A673 (cell line): Measurements from ENCODE around the gene CLN6.

Experiments
- EZH2 ChIP-seq: fragments of 200-600 bp; sonication (generic); IDR thresholded peaks from 2 replicates; pipeline ENCODE4 v1.6.1; 2017; ENCODE audit warnings: borderline replicate concordance, low read depth, mild to moderate bottlenecking, mixed read lengths, antibody characterized with exemption, low read length; ENCODE audit not compliant: poor library complexity, severe bottlenecking
- TF ChIP-seq, protein P1 (sequence below): fragments of 300-800, 200-600 bp; sonication (generic); conservative IDR thresholded peaks from 2 replicates; pipeline ENCODE4 v1.5.1; 2017; ENCODE audit warnings: low read depth, mild to moderate bottlenecking, antibody characterized with exemption, low read length, moderate library complexity, mixed read lengths

DNA sequence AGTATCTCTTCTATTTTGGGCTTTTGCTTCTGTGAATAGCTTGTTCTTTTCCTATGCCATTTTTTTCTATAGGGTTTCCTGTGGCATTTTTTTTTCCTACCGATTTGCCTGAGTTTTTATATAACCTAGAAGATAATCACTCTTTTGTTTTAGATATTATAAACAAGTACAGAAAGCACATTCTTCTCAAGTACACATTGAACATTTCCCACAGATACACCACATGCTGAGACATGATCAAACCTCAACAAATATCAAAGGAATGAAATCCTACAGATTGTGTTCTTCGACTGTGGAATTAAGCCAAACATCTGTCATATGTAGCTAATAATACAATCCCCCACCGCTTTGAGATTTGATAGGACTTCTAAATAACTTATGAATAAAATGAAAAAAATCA, 38.9 kb upstream of the CLN6 start:
- TF ChIP-seq, protein P1, sequence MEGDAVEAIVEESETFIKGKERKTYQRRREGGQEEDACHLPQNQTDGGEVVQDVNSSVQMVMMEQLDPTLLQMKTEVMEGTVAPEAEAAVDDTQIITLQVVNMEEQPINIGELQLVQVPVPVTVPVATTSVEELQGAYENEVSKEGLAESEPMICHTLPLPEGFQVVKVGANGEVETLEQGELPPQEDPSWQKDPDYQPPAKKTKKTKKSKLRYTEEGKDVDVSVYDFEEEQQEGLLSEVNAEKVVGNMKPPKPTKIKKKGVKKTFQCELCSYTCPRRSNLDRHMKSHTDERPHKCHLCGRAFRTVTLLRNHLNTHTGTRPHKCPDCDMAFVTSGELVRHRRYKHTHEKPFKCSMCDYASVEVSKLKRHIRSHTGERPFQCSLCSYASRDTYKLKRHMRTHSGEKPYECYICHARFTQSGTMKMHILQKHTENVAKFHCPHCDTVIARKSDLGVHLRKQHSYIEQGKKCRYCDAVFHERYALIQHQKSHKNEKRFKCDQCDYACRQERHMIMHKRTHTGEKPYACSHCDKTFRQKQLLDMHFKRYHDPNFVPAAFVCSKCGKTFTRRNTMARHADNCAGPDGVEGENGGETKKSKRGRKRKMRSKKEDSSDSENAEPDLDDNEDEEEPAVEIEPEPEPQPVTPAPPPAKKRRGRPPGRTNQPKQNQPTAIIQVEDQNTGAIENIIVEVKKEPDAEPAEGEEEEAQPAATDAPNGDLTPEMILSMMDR, result no peak
- TF ChIP-seq EZH2, result no peak
